Lung (tissue), 12 donors: ENCODE results near the gene LMAN2L. TPM values are rescaled to one million over a fixed set of nuclear protein-coding genes. Genes with fewer than 3 reads are reported as not detected.

Experiments used
- ATAC-seq: fragments of 200-7000 bp; cut with Tn5 transposase; one replicate; pipeline ENCODE4 v1.9.1; 2020; ENCODE audit warnings: moderate number of reproducible peaks; ENCODE audit not compliant: insufficient read depth, low FRiP score
- DNase-seq, 3 donors: peaks; one replicate each; pipeline ENCODE4 v3.0.0-alpha.2; 2013 to 2017
- H3K27ac ChIP-seq, 2 donors: one replicate each; pipeline ENCODE4 v1.5.1; 2013; ENCODE audit warnings: mild to moderate bottlenecking in 2 of 2, moderate library complexity in 2 of 2, control low read depth in 1 of 2, inconsistent platforms in 1 of 2, low read depth in 1 of 2, low read length in 1 of 2
- H3K27me3 ChIP-seq, 3 donors: one replicate each; pipeline ENCODE4 v1.5.1; 2013; ENCODE audit warnings: low read length in 2 of 3; ENCODE audit not compliant: control insufficient read depth in 3 of 3, insufficient read depth in 3 of 3
- H3K36me3 ChIP-seq, 4 donors: one replicate each; pipeline ENCODE4 v1.5.1; 2013; ENCODE audit warnings: low read length in 4 of 4, mild to moderate bottlenecking in 1 of 4, moderate library complexity in 1 of 4; ENCODE audit not compliant: control insufficient read depth in 4 of 4, insufficient read depth in 4 of 4
- H3K4me1 ChIP-seq, 5 donors: one replicate each; pipeline ENCODE4 v1.5.1; 2013; ENCODE audit warnings: low read length in 5 of 5, mild to moderate bottlenecking in 2 of 5, moderate library complexity in 1 of 5; ENCODE audit not compliant: control insufficient read depth in 5 of 5, insufficient read depth in 5 of 5
- H3K4me3 ChIP-seq: one replicate; pipeline ENCODE4 v1.5.1; 2013; ENCODE audit warnings: mild to moderate bottlenecking, control low read depth, moderate library complexity
- H3K9ac ChIP-seq, 2 donors: one replicate each; pipeline ENCODE4 v1.5.1; 2013; ENCODE audit warnings: low read length in 2 of 2, control low read depth in 1 of 2; ENCODE audit not compliant: insufficient read depth in 1 of 2
- H3K9me3 ChIP-seq, 4 donors: one replicate each; pipeline ENCODE4 v1.5.1; 2013; ENCODE audit warnings: low read length in 3 of 4, mild to moderate bottlenecking in 1 of 4, moderate library complexity in 1 of 4; ENCODE audit not compliant: control insufficient read depth in 4 of 4, insufficient read depth in 3 of 4
- CTCF ChIP-seq: IDR thresholded peaks from 2 replicates; pipeline ENCODE4 v1.5.1; 2012; ENCODE audit warnings: mild to moderate bottlenecking; ENCODE audit errors: control extremely low read depth, extremely low read depth
- WGBS, 2 donors: extraction: QIAGEN DNeasy Blood & Tissue Kit; methylation state at CpG; one replicate each; pipeline ENCODE4 v1.1.7; 2013; 5-methylcytosine and 5-hydroxymethylcytosine counted together
- polyA plus RNA-seq, 2 donors: library from polyadenylated mRNA; stranded (reverse); fragments of 200-250 nt; gene quantifications; one replicate each; pipeline ENCODE4 v1.2.1, GENCODE V29; 2013
- total RNA-seq, 2 donors: library from RNA; depleted of rRNA in 1 of 2; stranded (reverse); fragments of >200 nt in 1 of 2; gene quantifications; one replicate each; pipeline ENCODE4 v1.2.1, GENCODE V29; 2014 to 2021
- donor health status: control.
- donor health status: control.
- donor health status: Bipolar disorder and iron deficiency.
- donor health status: healthy.
- donor health status: DM: yes; HTN: yes; CAD: no.

LMAN2L gene
- total and polyA plus RNA-seq, 4 donors, result 8.6 to 36.3 (median 16.5) TPM

GRCh38 chr2:96768083-96768561, 28.3 kb upstream of the LMAN2L start:
- Histone ChIP-seq H3K27me3 (no peaks in the 10 kb centered on the region), H3K9ac (no peak overlapping the region), H3K27ac (no peak overlapping the region), H3K36me3 (no peaks in the 10 kb centered on the region), H3K4me3 (no peak overlapping the region), H3K4me1 (peaks cover 0 to 20% (median 12%) of the 10 kb centered on the region in 5 donors), H3K9me3 (no peaks in the 10 kb centered on the region)
- no peak for TF ChIP-seq CTCF
- ATAC-seq (no peak), DNase-seq (no peak)
- WGBS, 2 donors, result 70 to 74% methylated on average over 8 of the region's 8 CpGs

GRCh38 chr2:96767135-96767871, 27.4 kb upstream of the LMAN2L start:
- DNase-seq, result no peak
- Histone ChIP-seq H3K9me3 (no peaks in the 10 kb centered on the region), H3K4me1 (peaks cover 2 to 24% (median 14%) of the 10 kb centered on the region in 5 donors), H3K36me3 (no peaks in the 10 kb centered on the region), H3K9ac (no peak overlapping the region), H3K27ac (no peak overlapping the region), H3K4me3 (no peak overlapping the region), H3K27me3 (no peaks in the 10 kb centered on the region)
- TF ChIP-seq CTCF, result no peak
- 92 to 96% methylated on average over 9 of the region's 9 CpGs for WGBS, 2 donors
- ATAC-seq, result no peak

- no peaks in the 10 kb centered on the region for H3K27me3 ChIP-seq
- 10 to 36% methylated on average over 8 of the region's 8 CpGs for WGBS, 2 donors
- no peak for TF ChIP-seq CTCF
- peak overlapping the region in 1 of 2 donors; percentile 48 for H3K27ac ChIP-seq
- peak; percentile 31 to 52 (median 48) for DNase-seq
- H3K4me1 ChIP-seq, result peaks cover 10 to 38% (median 20%) of the 10 kb centered on the region in 5 donors
- H3K9ac ChIP-seq, result peak overlapping the region in 1 of 2 donors; percentile 1
- H3K9me3 ChIP-seq, result no peaks in the 10 kb centered on the region
- no peaks in the 10 kb centered on the region for H3K36me3 ChIP-seq
- no peak overlapping the region for H3K4me3 ChIP-seq
- ATAC-seq, result no peak
Measured at GRCh38 chr2:96764253-96764637, 24.4 kb upstream of the LMAN2L start.
